Activated T-cell treated with anti-CD3 and anti-CD28 coated beads, Interleukin-2, amount 50 U/mL, for 48 hours (primary cell): Measurements from ENCODE around the gene PLEKHA7.
"Not testable (repeated sequence)": the region's sequence is repeated elsewhere in the genome, so short reads cannot be mapped to it uniquely, and the experiment has no call there.

Source experiments
- DNase-seq, 2 experiments: peaks; one replicate each; pipeline ENCODE4 v3.0.0-alpha.2; 2020

Gene PLEKHA7

DNA sequence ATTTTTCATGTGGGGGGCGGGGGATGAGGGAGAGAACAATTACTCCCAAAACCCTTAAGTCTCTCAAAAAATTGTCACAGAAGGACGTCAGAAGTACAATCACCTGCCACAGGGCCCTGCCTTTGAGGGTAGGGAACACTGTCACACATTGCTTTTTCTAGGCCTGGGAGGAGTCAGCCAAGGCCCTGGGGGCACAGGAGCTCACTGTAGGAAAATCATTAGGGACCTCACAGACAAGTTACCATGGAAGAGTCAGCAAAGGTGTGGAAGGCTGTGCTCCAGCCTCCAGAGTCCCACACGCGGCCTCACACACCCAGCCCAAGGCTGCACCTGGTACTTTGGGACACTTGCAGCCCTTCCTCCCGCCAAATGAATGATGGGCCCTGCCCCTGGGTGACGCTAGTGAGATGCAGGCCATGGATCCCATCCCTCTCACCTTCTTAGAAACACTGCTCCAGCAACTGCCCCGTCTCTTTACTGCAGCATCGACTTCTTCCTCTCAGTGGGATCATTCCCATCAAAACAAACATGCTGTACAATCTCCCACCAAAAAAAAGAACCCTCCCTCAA lies 3.3 kb downstream of the PLEKHA7 start:
- no peak for DNase-seq

DNA sequence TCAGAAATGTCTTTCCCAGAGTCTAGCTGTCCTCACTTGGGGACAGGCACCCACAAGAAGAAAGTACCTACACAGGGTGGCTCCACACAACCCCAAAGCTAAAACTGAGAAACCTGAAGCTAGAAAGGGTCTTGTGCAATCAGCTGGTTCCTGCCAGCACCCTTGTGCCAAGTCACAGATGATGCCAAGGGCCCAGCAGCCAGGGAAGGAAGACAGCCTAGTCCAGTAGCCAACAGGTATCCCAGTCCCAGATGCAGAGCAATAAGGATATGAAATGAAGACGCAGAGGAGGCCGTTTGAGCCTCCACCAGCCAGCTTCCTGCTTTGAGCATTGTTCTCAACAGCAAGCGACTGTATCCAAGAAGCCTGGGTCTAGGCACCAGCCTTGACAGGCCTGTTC lies 6.1 kb downstream of the PLEKHA7 start:
- DNase-seq, result no peak

DNA sequence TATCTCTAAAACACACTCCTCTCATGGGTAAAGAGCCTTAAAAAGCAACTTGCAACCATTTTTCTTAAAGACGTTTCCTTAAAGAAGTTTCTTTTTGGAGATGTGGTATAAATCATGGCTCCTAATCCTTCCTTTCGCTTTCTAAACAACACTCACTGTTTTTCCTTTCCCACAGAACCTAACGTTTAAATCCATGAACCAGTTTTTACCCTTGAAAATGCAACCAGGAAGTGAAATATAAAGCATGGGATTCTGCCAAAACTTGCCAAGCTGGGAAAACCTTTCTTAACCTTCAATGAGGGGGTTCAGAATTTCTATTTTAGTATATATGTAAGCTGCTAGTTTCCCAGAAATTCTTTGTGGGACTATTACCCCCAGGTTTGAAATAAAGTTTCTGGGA lies 8.6 kb downstream of the PLEKHA7 start:
- DNase-seq, result no peak

DNA sequence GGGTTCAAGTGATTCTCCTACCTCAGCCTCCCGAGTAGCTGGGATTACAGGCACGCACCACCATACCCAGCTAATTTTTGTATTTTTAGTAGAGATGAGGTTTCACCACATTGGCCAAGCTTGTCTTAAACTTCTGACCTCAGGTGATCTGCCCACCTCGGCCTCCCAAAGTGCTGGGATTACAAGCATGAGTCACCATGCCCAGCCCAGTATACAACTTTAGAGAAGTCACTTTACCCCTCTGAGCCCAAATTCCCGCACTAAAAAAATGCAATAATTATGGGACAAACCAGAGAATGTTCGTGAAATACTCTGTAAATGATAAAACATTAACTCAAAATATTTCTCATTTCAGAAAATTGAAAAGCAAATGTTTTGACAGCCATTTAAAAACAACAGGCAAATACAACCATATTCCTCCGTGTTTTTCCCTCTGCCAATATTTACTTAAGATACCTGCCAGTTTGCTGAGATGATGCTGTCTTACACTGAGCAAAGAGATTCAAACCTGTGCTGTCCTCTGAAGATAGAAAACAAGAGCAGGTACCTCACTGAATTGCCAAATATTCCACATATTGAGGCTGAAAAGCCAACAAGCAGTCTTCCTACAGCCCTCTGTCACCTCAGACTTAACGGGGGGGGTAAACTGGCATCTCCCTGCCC lies 9.6 kb downstream of the PLEKHA7 start:
- DNase-seq, result no peak

DNA sequence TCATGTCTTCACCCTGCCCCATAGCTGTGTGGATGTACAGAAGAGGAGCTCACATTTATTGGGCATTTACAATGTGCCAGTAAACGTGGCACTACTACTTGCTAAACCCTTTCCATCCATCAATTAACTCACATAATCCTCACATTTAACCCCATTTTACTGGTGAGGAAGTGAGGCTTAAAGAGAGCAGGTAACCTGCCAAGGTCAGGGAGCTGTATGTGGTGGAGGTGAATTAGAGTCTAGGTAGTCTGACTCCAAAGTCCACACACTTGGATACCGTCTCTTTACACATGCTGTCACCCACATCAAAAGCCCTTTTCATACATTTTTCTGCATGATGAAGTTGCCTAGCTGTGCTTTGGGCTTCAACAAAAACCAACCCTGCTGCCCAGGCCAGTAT lies 10.8 kb downstream of the PLEKHA7 start:
- DNase-seq, result no peak

- no peak for DNase-seq
Measured at GRCh38 chr11:17002543-17002942, 11.7 kb downstream of the PLEKHA7 start.

DNA sequence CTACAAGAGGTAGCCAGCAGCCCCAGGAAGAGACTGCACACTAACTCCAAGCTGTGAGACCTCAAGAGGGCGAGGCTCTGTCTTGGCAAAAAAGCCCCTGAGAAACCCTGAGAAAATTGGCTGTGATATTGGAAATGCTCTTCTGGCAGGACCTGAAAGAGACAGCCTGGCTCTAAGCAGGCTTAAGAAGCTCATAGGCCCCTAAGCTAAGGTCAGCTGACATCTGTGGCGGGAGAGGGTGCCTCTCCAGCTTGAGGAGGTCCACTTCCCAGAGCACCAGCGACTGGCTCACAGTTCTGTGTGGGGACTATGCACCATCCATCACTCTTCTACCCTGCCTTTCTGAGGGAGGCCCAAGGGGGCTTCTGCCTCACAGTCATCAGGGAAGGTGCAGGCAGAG lies 12.4 kb downstream of the PLEKHA7 start:
- no peak for DNase-seq

DNA sequence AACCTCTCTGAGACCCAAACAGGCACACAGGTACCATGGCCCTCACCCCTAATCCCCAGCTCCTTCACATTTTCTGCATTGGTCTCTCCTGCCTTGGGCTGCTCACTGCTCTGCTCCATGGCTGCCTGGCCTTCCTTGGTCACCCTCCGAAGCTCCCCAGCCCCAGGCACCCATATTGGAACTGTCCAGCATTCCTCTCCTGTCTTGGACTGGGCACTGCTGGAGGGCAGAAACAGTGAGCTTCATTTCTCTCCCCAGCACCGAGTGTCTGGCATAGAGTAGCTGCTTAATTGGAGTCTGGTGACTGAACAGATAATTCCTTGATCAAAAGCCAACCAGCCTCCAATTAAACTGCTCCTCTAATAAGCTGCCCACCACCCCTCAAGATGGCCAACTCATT lies 13.2 kb downstream of the PLEKHA7 start:
- no peak for DNase-seq

GRCh38 chr11:17000253-17000652 lies 14.0 kb downstream of the PLEKHA7 start:
- not testable (repeated sequence) for DNase-seq

DNA sequence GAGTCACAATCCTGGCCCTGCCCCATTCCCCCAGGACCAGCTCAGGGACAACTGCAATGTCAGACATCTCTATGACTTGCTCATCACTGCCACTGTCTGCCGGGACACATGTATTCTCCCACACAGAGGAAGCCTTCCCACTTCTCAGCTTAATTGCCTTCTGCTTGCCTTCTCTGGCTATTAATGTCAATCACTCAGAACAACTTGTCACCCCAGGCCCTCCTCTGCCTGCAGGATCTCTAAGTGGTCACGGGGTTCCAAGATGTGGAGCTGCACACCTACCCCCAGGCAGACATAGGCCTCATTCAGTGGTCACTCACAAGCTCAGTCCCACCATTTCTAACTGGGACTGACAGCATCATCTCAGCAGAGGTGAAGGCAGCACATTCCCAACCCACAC lies 15.1 kb downstream of the PLEKHA7 start:
- DNase-seq, result no peak

DNA sequence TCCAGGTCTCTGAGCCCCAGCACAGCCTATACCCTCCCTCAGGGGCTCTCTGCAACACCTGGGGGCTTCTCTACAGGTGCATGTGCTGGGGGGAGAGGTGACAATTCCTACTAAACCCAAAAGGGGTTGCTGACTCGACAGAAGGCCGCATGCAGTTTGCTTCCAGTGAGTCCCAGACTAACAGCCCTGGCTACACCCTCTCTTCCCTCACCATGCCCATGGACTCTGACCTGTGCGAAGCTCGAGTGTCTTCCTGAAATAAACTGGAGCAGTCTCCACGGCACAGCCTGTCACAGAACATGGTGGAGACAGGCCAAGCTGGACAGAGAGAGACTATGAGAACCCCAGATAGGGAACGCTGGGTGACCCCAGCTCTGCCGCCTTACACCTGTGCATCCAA lies 16.6 kb downstream of the PLEKHA7 start:
- no peak for DNase-seq

DNA sequence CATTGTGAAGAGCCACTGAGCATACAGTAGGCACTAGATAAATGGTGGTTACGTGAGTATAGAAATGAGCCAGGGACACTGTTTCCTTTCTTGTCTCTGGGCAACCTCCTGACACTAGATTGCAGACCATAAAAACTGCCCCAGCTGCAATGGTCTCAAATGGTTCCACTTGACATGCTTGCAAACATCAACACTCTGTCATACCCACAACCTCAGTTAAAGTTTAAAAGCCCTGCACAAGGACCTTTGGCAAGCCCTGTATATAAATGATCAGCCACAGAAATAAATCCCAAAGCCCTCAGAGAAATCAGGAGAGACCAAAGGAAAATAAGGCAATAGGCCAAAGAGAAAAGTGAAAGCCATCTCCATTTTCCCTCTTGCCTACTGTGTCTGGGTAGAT lies 20.7 kb downstream of the PLEKHA7 start:
- DNase-seq, result no peak

GRCh38 chr11:16992846-16993245 lies 21.4 kb downstream of the PLEKHA7 start:
- no peak for DNase-seq

DNA sequence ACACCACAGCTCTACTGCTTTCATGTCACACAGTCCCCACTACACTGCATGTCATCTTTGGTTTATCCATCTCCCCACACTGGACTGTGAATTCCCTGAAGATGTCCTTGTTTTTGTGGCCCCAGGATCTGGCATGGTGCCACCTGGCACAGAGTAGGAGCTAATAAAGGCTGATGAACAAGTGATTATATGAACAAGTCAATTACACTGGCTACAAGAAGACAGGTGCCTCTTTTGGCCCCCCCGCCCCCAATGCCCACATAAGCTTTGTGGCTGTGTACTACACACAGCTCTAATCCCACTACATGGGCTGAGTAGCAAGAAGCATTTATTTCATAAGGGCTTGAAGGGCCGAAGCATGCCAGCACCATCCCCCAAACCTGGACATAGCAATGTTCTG lies 24.7 kb downstream of the PLEKHA7 start:
- DNase-seq, result no peak

DNA sequence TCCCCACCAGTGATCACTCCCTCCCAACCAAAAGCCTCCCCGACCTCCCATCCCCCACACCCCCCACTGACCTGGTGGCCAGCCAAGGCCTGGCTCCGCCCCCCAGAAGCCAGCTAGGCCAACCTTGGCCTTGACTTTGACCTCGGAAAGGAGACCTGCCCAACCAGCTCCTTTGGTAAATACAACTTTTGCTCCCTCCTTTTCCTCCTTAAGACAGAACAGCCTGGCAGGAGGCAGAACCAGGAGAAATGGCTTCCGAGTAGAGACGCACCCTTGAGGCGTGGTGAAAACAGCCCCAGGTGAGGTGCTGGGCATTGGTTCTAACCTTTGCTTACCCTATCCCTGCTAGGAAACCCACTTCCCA lies 27.0 kb downstream of the PLEKHA7 start:
- no peak for DNase-seq

GRCh38 chr11:16986434-16987204 lies 27.6 kb downstream of the PLEKHA7 start:
- peak; percentile 65 for DNase-seq

- no peak for DNase-seq
Measured at GRCh38 chr11:16985297-16985696, 28.9 kb downstream of the PLEKHA7 start.

DNA sequence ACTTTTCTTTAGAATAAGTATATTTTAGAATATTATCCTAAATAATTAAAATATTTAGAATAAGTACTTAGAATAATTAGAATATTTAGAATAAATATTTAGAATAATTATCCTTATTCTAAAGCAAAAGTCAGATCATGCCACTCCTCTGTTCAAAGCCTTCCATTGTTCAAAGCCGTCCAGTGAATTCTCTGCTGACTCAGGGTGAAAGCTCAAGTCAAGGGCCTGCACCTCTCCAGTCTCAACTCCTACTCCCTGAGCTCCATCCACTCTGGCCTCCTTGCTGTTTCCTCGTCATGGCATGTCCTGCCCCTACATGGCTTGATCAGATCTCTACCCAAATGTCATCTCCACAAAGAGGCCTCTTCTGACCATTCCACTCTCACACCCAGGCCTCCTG lies 30.0 kb downstream of the PLEKHA7 start:
- DNase-seq, result no peak

- no peak for DNase-seq
Measured at GRCh38 chr11:16982809-16983208, 31.4 kb downstream of the PLEKHA7 start.

DNA sequence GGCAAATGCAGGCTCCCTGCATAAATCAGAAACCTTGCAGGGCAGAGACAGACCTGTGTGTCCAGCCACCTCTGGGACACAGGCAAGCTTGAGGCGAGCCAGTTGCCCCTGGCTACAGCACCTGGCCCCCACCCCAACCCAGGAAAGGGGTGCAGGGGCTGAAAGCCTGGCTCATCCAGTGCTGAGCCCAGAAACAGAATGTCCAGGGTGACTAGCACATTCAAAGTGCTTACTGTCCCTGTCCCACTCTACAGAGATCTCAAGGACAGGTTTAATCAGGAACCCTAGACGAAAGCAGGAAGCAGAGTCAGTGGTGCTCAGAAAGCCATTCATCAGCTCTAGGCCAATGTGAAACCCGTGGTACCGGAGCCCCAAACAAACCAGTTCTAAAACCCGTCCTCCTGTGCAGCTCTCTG lies 31.9 kb downstream of the PLEKHA7 start:
- no peak for DNase-seq

GRCh38 chr11:16981651-16982194 lies 32.5 kb downstream of the PLEKHA7 start:
- DNase-seq, result no peak

DNA sequence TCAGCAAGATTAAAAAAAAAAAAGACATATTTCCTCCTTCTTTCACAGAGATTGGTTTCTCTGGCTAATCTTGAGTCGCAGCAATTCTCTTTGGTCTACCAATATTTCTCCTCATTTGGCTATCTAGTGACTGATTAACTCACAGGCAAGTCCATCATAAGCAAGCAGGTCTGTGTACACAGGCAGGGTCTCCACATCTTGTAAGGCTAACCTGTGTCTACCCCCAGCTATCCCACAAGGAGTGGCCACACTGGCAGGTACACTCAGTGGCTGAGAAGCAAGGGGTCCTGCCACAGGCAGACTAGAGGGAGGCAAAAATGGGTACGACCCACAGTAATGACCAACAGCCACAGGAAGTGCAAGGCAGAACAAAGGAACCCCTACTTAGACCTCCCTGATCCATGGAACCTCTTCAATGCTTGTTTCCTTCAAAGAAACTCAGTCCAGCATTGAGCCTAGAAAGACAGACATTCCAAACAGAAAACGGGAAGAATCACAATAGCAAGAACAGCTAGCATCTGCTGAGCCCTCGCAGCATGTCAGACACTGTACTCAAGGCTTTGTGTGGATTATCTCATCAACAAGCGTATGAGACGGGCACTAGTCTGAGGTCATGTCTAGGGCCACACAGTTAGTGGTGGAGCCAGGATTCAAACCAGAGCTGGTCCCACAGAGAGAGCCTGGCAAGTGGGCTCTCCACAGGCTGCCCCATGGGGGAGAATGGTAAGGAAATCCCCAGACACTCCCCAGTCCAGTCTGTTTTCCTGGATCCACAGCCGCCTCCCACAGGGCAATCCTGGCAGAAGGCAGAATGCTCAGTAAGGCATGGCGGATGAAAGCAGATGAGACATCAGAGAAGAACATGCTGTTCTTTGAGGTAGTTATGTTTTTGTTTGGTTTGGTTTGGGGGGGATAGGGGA lies 34.3 kb downstream of the PLEKHA7 start:
- no peak for DNase-seq

DNA sequence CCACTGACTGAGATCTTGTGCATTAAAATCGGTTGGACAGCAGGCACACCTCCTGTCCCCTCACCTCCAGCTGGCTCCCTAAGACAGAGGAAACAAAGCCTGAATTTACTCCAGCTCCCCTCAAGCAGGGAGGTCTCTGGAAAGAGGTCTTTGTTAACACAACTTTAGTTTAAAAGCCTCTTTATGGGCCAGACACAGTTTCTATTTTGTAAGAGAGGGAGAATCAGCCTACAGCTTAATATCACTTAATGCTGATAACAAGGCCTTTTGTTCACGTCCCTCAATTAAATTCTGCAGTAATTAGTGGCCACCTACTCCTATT lies 36.3 kb downstream of the PLEKHA7 start:
- DNase-seq, result no peak
